GM21737 (cell line): ENCODE results near the gene CFAP74.

Experiments used
- ATAC-seq: cut with Tn5 transposase; IDR thresholded peaks from one replicate; pipeline ENCODE4 v1.9.1; 2021; ENCODE audit warnings: mild to moderate bottlenecking, moderate library complexity; ENCODE audit not compliant: unreplicated experiment

The CFAP74 gene

DNA sequence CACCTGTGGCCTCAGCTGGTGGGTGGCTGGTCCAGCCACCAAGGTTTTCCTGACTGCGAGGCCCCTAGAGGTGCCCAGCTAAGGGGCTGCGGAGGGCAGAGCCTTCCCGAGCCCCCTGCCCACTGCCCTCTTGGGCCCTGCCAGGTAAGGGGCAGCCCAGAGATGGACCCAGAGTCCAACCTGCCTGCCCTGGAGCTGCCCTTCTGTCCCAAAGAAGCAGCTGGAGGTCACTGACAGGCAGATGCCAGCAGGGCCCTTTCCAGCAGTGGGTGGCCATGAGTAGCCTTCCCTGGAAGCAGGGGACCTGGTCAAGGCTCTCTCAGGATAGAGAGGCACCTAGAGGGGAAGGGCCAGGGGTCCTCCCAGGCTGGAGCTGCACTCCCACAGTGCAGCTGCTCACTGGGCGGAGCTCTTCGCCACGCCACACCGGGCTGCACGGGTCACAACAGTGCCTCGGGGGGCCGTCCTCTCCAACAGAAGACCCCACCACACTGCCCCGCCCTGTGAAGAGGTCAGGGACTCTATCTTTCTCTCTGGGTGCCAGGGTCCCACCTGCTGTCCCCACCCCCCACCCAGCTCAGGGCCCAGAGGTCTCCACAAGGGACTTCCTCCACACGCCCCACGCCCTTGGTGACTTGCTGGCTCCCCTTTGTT lies 101.8 kb downstream of the CFAP74 start:
- ATAC-seq, result no peak

DNA sequence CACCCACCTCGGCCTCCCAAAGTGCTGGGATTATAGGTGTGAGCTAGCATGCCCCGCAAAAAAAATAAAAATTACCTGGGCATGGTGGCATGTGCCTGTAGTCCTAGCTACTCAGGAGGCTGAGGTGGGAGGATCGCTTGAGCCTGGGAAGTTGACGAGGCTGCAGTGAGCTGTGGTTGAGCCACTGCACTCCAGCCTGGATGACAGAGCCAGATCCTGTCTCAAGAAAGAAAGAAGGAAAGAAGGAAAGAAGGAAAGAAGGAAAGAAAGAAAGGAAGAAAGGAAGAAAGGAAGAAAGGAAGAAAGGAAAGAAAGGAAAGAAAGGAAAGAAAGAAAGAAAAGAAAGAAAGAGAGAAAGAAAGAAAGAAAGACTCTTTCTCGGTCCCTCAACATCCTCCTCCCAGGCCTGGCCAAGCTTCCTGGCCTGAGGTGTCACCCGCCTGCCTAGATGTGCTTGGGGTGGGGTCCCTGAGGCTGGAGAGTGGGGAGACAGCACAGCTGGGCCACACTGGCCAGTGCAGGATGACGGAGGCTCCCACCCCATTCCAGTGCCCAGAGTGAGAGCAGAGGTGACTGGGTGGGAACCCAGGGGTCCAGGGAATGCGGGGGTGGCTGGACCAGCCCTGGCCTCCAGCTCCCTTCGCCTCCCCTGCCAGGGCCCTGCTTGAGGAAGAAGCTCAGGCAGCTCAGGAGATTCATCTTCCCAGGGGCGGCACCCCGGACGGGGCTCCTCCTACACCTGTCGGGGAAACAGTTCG lies 102.5 kb downstream of the CFAP74 start:
- ATAC-seq, result no peak

DNA sequence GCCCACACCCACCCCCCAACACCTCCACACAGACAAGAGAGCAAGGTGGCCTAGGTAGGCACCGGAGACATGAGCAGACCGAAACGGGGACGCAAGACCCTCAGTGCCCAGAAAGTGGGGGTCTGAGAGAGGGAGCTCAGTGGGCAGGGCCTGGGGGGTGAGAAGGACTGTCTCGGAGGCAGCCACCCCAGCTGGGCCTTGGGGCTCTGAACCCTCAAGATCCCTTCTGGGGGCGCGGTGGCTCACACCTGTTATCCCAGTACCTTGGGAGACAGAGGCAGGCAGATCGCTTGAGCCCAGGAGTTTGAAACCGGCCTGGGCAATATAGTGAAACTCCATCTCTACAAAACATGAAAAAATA lies 103.6 kb downstream of the CFAP74 start:
- ATAC-seq, result no peak

DNA sequence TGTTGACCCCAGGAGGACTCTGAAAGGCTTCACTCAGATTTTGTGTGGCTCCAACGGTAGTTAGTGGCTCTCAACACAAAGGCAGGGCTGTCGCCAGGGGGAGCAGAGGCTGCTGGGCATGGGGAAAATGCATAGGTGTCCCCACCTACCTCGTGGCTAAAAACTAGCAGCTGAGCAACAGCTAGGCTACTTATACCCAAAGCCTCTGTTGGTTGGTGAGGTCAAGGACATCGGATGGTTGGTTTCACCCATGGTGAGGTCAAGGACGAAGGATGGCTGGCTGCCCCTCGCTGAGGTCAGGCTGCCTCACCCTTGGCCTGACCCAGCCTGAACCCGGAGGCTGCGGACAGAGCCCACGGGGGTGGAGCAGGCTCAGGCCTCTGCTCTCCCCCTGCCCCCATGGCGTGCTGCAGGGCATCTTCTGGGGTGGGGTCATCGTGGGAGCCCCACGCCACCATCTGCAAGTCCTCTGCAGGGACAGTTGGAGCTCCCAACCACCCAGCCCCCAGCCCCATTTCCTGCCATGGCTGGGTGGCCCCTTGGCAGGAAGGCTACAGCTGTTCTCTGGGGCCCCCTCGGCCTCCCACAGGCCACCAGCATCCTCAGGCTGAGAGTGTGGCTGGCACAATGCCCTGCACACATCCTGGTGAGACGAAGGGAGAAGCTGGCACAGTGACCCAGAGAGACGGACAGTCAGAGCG lies 104.2 kb downstream of the CFAP74 start:
- ATAC-seq, result no peak

DNA sequence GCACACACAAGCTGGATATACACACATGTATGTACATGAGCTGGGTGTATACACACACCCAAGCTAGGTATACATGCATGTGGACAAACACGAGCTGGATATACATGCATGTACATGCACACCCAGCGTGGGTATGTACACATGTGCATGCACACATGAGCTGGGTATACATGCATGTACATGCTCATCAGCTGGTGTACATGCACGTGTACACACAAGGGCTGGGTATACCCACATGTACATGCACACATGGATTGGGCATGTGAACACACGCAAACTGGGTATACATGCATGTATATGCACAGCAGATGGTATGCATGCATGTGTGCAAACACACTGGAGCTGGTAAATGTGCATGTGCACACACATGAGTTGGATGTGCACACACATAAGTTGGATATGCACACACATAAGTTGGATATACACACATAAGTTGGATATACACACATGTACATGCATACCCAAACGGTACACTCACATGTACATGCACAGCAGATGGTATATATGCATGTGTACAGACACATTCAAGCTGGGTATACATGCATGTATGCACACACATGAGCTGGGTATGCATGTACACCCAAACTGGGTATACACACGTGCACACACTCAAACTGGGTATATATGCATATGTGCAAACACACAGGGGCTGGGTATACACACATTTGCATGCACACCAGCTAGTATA lies 105.2 kb downstream of the CFAP74 start:
- no peak for ATAC-seq

DNA sequence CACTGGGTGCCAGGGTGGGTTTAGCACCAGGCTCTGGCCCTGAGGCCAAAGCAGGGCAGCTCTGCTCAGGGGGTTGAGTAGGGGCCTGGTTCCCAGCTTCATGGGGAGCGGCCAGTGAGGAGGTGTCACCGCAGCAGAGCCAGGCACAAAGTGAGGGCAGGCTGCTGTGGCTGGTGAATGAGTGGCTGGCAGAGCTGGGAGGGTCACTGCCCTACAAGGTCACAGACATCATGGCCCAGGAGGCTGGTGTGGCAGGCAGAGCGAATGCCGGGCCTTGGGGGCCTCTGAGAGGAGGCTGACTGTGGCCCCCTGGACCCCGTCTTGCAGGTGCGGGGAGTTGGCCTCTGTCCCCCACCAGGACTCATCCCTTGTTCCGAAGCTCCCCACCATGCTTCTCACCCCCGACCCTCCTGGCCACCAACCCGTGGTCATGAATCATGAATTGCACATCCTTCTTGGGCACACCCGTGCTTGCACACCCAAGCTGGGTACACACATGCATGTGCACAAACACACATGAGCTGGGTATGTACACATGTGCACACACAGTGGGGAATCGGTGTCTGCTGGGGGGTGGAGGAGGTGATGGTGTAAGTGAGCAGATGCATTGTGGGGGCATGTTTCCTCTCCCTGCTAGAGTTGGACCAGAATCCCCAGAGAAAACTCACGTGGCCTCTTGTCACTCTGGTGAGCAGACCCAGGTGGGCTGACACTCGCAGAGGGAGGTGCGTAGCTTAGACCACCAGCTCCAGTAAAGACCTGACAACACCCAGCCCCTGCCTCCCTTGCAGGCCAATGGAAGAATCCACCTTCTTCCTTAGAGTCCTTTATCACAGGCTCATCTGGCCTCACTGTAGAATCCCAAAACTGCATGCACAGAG lies 107.9 kb downstream of the CFAP74 start:
- no peak for ATAC-seq

DNA sequence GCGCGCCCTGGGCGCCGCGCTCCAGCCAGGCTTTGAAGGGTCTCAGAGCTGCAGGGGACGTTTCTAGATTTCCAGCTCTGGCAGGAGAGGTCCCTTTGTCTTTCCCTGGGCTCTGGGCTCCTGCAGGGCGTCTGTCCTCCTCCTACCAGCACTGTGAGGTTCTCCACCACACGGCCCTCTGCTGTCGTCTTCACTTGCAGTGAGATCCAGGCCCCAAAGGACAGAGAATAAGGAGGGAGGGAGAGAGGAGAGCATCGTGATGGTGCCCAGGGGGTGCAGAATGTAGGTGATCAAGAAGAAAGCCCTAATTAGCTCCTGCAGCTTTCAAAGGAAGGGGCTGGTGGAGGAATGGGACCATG lies 108.5 kb downstream of the CFAP74 start:
- ATAC-seq, result no peak

DNA sequence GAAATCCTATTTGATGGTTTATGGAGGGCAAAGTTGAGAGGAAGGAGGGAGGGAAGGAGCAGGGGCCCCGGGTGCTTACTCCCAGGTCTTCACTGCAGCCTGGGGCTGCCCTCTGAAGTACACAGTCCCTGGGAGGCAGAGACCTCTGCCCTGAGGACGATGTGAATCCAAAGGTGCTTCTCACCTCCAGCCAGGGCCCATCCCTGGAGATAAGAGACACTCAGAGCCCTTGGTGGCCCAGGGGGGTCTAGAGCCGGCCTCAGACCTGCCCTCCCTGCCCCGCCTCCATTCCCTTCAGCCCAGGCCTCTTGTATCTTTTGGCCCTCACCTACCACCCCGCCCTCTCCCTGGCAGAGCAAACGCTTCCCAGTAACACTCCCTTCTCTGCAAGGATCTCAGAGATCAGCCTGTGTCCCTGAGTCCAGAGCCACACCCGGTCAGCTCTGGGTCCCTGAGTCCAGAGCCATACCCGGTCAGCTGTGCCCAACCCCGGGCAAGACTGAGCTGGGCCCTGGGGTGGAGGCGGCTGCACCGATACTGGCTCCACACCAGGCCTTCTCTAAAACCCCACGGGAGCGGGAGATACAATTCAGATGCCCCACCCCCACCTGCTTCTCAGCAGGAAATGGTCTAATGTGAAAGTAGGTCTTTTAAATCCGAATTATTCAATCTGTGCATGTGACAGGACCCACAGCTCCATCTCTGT lies 109.1 kb downstream of the CFAP74 start:
- ATAC-seq, result no peak

DNA sequence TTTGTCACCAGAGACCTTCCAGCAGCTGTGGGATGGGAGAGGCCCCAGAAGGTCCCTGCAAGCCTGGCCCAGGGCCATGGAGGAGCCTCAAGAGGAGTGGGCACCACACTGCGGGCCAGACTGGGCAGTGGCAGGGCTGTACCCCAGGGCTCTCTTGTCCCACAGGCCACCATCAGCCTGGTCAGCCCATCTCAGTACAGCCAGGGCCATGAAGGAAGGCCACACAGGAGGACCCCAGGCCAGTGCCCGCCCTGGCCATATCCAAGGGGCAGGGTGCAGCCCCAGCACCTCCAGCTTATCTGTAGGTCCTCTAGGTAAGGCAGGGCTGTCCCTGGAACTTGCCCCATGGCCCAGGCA lies 109.6 kb downstream of the CFAP74 start:
- ATAC-seq, result no peak

DNA sequence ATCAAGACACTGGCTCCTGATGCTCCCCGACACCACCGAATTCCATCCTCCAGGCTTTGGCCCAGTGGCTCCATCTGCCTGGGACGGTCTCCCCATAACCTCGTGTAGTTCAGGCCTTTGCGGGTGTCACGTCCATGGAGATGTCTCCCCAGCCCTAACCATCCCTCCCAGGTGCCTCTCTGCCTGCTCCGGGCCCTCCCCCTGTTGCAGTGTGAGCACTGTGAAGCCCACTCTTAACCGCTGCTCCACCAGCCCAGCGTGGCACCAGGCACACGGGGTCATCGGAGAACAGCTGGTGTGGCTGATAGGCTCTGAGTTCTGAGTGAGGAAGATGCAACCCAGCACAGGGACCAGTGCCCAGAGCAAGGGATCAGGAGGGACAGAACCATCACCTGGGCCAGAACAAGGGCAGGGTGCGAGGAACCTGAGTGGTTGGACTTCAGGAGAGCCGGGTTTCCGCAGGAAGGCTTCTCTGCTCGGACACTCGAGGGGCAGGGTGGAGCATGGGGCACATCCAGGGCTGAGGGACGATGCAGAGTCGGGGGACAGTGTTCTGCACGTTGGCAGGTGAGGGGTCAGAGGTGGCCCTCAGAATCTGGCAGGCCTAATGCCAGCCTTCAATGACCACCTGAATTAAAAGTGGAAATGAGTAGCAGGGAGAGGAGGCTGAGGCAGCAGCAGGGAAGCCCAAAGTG lies 110.1 kb downstream of the CFAP74 start:
- no peak for ATAC-seq

DNA sequence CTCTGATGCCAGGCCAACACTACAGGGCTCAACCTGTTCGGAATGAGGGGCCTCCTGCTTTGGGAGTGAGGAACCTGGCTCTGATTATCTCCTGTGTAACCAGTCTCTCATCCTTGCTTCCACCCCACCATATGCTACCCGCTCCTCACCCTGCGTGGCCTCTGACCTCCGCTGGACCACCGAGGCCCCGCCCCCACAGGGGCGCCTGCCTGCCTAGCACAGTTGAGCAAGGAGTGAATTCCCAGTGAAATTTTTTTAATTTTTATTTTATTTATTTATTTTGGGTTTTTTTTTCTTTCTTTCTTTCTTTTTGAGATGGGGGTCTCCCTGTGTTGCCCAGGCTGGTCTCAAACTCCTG lies 110.8 kb downstream of the CFAP74 start:
- ATAC-seq, result no peak

DNA sequence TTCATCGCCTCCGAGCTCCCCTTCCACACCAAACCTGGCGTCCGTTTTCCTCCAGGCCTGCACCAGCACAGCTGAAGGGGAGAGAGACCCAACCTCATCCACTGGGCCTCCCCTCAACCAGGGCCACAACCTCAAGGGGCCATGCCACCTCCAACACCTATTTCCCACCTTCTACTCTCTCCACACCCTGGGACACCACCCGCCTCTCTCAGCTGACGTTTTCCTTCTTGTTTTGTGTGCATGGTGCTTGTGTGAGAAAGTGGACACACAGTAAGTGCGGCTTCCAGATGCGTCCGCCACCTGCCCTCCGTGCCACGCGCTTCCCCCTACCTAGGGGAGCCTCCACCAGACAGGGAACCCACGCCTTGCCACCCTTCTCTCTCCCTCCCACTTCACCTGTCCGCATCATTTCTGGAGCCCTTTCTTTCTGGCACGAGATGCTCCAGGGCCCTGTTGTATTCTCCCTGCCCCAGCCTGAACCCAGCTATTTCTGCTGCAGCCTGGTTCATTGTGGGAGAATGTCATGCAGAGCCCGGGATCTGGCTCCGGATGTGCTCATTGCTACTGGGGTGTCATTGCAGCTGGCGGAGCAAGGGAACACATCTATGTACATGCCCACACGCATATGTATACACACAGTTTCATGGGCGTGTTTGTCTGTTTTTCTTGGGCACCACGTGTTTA lies 111.4 kb downstream of the CFAP74 start:
- ATAC-seq, result no peak

DNA sequence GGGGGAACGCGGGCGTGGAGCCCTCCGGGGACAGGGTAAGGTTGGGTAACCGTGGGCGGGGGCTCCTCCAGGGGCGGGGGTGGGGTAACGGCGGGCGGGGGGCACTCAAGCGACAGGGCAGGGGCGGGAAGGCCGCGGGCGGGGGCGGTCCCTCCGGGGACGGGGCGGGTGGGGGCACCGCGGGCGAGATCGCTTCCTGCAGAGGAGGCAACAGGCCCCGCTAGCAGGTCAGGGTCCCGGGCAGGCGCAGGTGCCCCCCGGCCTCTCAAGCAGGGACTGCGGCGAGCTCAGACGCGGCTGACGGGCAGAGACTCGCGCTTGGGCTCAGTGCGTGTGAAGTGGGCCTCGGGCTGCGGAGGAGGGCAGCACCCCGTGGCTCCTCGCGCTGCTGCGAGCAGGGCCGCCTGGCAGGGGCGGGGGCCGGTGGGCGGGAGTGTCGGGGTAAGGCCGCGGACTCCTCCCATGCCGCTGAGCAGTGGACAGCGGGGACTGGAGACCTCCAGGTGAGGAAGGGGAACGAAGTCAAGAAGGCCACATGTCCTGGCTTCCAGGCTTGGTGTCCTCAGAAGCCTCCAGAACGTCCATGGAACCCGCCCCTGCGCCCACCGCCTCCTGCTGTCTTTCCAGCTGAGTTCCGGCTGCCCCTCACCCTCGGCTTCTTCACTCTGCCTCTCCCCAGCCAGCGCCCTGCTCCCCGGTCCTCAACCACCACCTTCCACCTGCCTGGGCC lies 112.1 kb downstream of the CFAP74 start:
- no peak for ATAC-seq

DNA sequence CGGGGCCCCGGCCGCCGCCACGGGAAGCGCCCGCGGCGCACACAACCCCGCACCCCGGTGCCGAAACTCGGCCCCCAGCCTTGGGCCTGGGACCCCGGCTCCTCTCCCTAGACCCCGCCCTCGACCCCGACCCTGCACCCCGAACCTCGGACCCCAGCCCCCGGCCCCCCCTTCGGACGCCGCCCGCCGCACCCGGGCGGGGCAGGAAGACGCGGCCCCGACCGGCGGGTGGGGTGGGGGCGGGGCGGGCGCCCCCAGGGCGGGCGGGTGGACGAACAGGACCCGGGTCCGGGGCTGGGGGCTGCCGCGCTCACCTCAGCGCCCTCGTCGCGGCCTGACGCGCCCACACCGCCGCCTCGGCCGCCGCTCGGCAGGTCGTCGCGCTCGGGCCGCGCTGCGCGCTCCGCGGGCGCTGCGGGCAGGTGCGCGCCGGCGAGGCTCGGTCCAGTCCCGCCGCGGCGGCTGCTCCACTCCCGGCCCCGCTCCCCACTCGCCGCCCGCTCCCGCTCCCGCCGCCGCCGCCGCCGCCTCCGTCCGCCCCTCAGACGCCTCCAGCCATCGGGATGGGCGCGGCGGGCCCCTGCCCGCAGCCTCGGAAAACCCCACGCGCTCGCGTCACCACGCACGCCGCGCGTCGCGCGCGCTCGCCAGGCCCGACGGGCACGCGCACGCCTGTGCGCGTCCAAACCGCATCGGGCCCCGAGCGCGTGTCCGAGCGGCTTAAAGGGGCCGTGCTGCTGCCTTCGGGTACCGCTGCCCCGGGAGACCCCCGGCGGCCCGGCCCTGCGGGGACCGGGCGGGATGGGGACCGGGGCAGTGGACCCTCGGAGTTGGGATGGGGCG lies 112.9 kb downstream of the CFAP74 start, which contains the start of gene GNB1:
Gene GNB1, minus strand, starts transcription at position 582 of the 843 bp plus-strand sequence. CDS start 65,634 bp downstream, outside the sequence.
- ATAC-seq, result peak; percentile 56

DNA sequence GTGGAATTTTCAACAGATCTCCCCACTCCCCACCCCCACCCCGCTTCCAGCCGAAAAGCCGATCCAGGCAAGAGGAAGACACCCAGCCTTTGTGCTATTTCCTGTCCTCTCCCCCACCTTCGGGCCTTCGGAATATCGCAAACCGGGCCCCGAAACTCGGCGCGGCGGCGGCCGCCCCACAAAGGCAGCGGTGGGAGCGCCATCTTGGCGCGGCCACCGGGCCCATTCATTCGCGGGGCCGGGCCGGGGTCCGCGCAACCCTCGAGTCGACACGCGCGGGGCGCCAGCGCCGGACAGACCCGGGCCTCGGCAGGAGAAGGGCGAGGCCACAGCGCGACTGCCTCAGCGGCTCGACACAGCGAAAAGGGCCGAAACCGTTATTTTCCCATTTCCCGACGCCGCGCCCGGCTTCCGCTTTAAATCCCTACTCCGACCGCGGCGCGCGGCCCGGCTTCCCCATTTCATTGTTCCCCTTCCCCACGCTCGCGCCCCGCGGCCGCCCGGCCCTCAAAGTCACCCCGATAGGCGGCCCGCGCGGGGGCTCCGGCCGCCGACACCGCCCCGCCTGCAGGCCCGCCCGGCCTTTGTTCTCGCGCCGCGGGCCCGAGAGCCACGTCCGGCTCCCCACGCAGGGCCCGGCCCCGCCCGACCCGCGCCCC lies 113.6 kb downstream of the CFAP74 start:
- ATAC-seq, result peak; percentile 27

DNA sequence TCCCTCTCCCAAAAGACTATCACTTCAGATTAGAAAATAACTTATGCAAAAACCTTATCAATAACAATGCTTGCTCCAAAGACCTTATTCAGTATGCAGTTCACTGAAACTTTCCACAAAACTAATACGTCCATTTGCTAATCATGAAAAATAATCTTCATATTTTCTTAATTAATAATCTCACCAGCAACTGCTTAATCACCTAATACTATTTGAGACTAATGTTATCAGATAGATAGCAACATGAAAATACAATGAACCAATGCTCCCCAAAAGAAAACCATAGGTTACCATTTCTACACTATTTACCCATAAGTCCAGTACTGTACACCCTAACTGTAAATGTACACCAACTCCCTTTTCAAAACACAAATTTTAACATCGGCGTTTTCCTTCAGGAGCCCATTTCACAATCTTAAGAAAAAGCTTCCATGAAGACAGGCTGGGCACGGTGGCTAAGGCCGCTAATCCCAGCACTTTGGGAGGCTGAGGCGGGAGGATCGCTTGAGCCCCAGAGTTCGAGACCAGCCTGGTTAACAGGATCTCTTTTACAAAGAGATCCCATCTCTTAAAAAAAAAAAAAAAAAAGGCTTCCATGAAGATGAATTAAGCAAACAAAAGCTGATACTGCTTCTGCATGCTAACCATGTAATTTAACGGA lies 114.4 kb downstream of the CFAP74 start:
- ATAC-seq, result no peak
